Omental fat pad (tissue), 4 donors: Measurements from ENCODE around the gene LPP. TPM values are rescaled to one million over a fixed set of nuclear protein-coding genes. Genes with fewer than 3 reads are reported as not detected.

ENCODE experiments used
- ATAC-seq: fragments of 150-250 bp; one replicate; pipeline ENCODE4 v1.9.1; 2016; ENCODE audit warnings: mild to moderate bottlenecking, moderate library complexity; ENCODE audit not compliant: low FRiP score
- DNase-seq: peaks from one replicate; pipeline ENCODE4 v3.0.0-alpha.2; 2019; ENCODE audit warnings: low spot score
- CTCF ChIP-seq, 3 donors: fragments of 450-650 bp; IDR thresholded peaks; one replicate each; pipeline ENCODE4 v1.5.1; 2016 to 2017; ENCODE audit warnings: antibody characterized with exemption in 3 of 3, mild to moderate bottlenecking in 3 of 3, moderate library complexity in 2 of 3
- total RNA-seq, 4 donors: library from RNA; depleted of rRNA; stranded (reverse); fragments of >200 nt; gene quantifications; one replicate each; pipeline ENCODE4 v1.1.0, GENCODE V29; 2016

Gene LPP
- total RNA-seq, 4 donors from 2014 or later, result 113 to 302 (median 126) TPM

GRCh38 chr3:188775412-188775811 lies 621.5 kb downstream of the LPP start:
- no peak for DNase-seq
- TF ChIP-seq CTCF (IDR thresholded peaks at IDR 0.05), result no peak
- ATAC-seq, result no peak

GRCh38 chr3:188776447-188776846 lies 622.5 kb downstream of the LPP start:
- DNase-seq, result no peak
- no peak for TF ChIP-seq CTCF (IDR thresholded peaks at IDR 0.05)
- ATAC-seq, result no peak

- DNase-seq, result no peak
- no peak for ATAC-seq
- no peak for TF ChIP-seq CTCF (IDR thresholded peaks at IDR 0.05)
Observed at GRCh38 chr3:188778091-188778852, 624.3 kb downstream of the LPP start.

GRCh38 chr3:188779281-188779980 lies 625.5 kb downstream of the LPP start:
- TF ChIP-seq CTCF (IDR thresholded peaks at IDR 0.05), result no peak
- no peak for DNase-seq
- ATAC-seq, result peak; percentile 37

- ATAC-seq (peak; percentile 76), DNase-seq (no peak)
- no peak for TF ChIP-seq CTCF (IDR thresholded peaks at IDR 0.05)
Observed at GRCh38 chr3:188780193-188781147, 626.5 kb downstream of the LPP start.

- TF ChIP-seq CTCF (IDR thresholded peaks at IDR 0.05), result no peak
- DNase-seq, result no peak
- no peak for ATAC-seq
Observed at GRCh38 chr3:188782613-188783124, 628.7 kb downstream of the LPP start.
